Stimulated activated naive CD8-positive, alpha-beta T cell treated with anti-CD3 and anti-CD28 coated beads, Interleukin-15, Interleukin-2, amounts not matched to agents 100 ng/mL and 50 ng/mL, for 24 hours (primary cell): ENCODE results near the gene SPACA9.
A peak's percentile ranks its signal among the peaks of the same experiment; 100 is the strongest.

Source experiments
- H3K27ac Mint-ChIP-seq: one replicate; pipeline ENCODE4 v1.8.0; 2021; ENCODE audit warnings: mild to moderate bottlenecking, mixed read lengths
- H3K27me3 Mint-ChIP-seq: one replicate; pipeline ENCODE4 v1.8.0; 2021; ENCODE audit warnings: mixed read lengths
- H3K36me3 Mint-ChIP-seq: one replicate; pipeline ENCODE4 v1.8.0; 2021; ENCODE audit warnings: low read depth, mixed read lengths
- H3K4me1 Mint-ChIP-seq: one replicate; pipeline ENCODE4 v1.8.0; 2021; ENCODE audit warnings: low read depth, mixed read lengths
- H3K4me3 Mint-ChIP-seq: one replicate; pipeline ENCODE4 v1.8.0; 2021; ENCODE audit warnings: mild to moderate bottlenecking, mixed read lengths
- H3K9me3 Mint-ChIP-seq: one replicate; pipeline ENCODE4 v1.8.0; 2021; ENCODE audit warnings: mixed read lengths

The SPACA9 gene

DNA sequence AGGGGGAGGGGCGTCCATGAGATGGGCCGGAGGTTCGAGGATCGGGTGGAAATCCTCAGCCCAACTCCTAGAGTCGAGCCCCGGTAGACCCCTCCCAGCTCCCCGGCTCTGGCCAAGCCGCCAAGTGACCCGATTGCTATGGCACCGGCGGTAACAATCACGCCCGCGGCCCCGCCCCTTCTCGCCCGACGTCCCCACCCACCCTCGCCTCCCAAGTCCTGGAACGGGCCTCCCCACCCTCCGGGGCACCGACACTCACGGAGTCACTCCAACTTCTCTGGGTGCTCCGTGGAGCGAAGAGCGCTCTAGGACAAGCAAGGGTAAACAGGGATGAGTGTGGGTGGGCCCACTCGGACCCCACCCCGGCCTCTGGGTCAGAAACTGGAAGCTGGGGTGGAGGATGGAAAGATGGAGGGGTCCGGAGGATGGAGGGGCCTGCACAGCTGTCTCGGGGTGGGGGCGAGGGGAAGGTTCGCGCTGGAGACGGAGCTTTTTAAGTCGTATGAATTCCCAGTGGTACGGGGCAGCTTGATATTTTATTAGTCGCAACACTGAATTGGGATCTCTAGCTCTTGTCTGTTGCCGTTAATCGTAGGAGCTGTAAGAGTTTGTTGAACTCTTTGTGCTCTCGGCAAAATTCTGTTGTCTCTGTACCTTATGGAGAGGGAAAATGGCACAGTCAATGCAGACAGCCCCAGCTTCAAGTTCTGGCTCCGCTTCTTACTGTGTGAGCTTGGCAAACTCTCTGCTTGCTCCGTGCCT, at the start of gene SPACA9:
Gene SPACA9, plus strand, starts transcription at position 204 of the 762 bp plus-strand sequence. CDS start 5,050 bp downstream, outside the sequence.
- Mint-ChIP-seq H3K27me3 (no peaks in the 10 kb centered on the region), H3K4me3 (peak within 1 kb of the TSS; percentile 79), H3K9me3 (no peaks in the 10 kb centered on the region), H3K4me1 (peaks cover 21% of the 10 kb centered on the region), H3K36me3 (no peaks in the 10 kb centered on the region), H3K27ac (peak within 1 kb of the TSS; percentile 65)

DNA sequence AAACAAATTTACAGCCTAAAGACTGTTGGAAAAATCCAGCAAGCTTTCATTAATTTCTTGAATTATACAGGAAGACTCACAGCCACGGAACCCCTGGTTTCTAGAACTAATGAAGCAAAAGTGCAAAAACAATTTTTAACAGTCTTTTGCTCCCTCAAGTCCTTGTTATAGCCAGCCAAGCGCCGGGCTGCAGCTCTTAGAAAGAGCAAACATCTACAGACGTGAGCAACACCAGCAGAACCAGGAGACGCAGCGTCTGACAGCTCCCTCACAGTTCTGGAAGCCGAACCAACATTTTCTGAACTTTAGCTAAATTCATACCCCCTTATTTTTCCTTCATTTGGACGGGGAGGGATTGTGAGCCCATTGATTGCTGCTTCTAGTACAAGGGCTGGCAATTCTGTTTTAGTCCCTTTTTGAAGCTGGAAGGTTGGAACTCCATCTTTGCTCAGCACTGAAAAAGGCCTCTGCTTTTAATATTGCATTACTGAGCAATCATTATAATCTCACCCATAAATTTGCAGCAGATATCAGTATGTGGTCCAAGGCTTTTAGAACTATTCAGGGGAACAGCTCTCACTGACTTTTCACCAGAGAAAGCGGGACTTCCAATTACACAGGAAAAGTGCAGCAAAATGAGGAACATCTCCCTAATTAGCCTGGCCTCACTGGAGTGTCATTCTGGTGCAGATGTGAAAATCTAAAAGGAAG, 46.4 kb upstream of the SPACA9 start:
- Mint-ChIP-seq H3K36me3 (no peaks in the 10 kb centered on the region), H3K27me3 (peaks cover 10% of the 10 kb centered on the region), H3K9me3 (no peaks in the 10 kb centered on the region), H3K4me1 (no peaks in the 10 kb centered on the region), H3K4me3 (no peak overlapping the region), H3K27ac (no peak overlapping the region)

DNA sequence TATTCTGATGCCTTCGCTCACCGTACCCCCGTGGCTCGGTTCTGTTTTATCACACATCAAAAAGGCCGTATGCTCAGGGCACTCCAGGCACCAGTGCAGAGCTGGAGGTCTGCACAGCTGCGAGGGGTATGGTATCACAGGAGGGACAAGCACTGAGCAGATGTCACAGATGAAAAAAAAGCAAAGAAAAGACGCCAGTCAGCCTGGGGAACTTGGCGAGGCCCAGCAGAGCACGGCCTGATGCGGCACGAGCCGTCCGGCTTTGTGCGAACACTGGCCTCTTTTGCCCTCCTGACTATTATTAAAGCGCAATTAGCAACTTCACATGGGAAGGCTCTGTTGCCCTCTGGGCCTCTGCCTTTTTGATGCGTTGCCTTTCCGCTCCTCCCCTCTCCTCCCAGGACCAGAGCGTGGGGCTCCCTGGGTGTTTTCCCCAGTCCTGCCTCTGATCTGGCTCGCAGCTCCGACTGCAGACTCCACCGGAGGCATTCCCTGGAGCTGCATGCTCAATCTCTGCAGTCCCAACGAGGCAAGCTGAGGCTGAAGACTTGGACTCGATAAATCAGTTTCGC, 45.1 kb upstream of the SPACA9 start:
- Mint-ChIP-seq H3K27ac (no peak overlapping the region), H3K9me3 (no peaks in the 10 kb centered on the region), H3K4me3 (no peak overlapping the region), H3K4me1 (no peaks in the 10 kb centered on the region), H3K36me3 (no peaks in the 10 kb centered on the region), H3K27me3 (peaks cover 4% of the 10 kb centered on the region)

DNA sequence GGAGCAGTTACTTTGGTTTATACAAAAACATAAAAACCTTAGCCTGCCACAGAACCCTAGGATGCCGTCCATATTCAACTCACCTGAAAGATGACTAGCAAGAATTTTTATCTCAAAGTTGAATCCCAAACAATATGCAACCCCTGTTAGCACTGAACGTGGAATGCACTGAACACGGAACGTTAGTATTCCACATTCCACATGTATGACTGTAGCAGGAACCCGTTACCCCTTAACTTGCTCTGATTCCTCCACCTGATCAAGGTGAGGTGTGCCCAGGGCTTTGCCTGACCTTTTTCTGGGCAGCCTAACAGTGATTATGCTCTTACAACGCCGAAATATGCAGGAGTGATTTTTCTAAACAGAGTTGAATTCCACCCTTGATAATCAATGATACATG, 44.4 kb upstream of the SPACA9 start:
- Mint-ChIP-seq H3K4me1 (no peaks in the 10 kb centered on the region), H3K36me3 (no peaks in the 10 kb centered on the region), H3K4me3 (no peak overlapping the region), H3K27ac (no peak overlapping the region), H3K27me3 (peaks cover 4% of the 10 kb centered on the region), H3K9me3 (no peaks in the 10 kb centered on the region)

GRCh38 chr9:132837501-132838286, 41.0 kb upstream of the SPACA9 start:
- H3K27ac Mint-ChIP-seq, result no peak overlapping the region
- H3K4me1 Mint-ChIP-seq, result no peaks in the 10 kb centered on the region
- no peaks in the 10 kb centered on the region for H3K36me3 Mint-ChIP-seq
- H3K9me3 Mint-ChIP-seq, result no peaks in the 10 kb centered on the region
- H3K4me3 Mint-ChIP-seq, result no peak overlapping the region
- no peaks in the 10 kb centered on the region for H3K27me3 Mint-ChIP-seq

DNA sequence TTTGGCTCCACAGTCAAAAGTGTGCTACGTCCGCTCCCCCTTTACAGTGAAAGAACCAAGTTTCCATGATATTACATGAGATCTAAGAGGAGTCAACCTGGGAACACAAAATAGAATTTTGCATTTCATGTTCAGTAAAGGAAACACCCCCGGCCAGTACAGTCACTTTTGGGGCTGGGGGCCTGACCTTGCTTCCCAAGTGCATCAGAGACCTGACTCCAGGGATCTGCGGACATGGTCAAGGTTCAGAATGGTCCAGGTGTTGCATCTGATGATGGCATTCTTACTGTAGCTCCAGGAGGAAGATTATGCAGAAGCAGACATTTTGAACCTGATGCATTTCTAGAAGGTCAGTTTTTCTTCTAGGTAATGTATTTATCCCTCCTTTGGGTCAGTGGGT, 40.4 kb upstream of the SPACA9 start:
- no peaks in the 10 kb centered on the region for H3K27me3 Mint-ChIP-seq
- H3K36me3 Mint-ChIP-seq, result no peaks in the 10 kb centered on the region
- no peak overlapping the region for H3K27ac Mint-ChIP-seq
- H3K4me3 Mint-ChIP-seq, result no peak overlapping the region
- no peaks in the 10 kb centered on the region for H3K4me1 Mint-ChIP-seq
- H3K9me3 Mint-ChIP-seq, result no peaks in the 10 kb centered on the region

- H3K9me3 Mint-ChIP-seq, result no peaks in the 10 kb centered on the region
- no peaks in the 10 kb centered on the region for H3K27me3 Mint-ChIP-seq
- H3K4me1 Mint-ChIP-seq, result no peaks in the 10 kb centered on the region
- H3K36me3 Mint-ChIP-seq, result no peaks in the 10 kb centered on the region
- H3K4me3 Mint-ChIP-seq, result no peak overlapping the region
- no peak overlapping the region for H3K27ac Mint-ChIP-seq
These were observed 37.7 kb upstream of the SPACA9 start for GRCh38 chr9:132840980-132841379.

- Mint-ChIP-seq H3K4me3 (no peak overlapping the region), H3K4me1 (no peaks in the 10 kb centered on the region), H3K9me3 (no peaks in the 10 kb centered on the region), H3K36me3 (no peaks in the 10 kb centered on the region), H3K27ac (no peak overlapping the region), H3K27me3 (no peaks in the 10 kb centered on the region)
These were observed 36.3 kb upstream of the SPACA9 start for GRCh38 chr9:132842124-132843044.

DNA sequence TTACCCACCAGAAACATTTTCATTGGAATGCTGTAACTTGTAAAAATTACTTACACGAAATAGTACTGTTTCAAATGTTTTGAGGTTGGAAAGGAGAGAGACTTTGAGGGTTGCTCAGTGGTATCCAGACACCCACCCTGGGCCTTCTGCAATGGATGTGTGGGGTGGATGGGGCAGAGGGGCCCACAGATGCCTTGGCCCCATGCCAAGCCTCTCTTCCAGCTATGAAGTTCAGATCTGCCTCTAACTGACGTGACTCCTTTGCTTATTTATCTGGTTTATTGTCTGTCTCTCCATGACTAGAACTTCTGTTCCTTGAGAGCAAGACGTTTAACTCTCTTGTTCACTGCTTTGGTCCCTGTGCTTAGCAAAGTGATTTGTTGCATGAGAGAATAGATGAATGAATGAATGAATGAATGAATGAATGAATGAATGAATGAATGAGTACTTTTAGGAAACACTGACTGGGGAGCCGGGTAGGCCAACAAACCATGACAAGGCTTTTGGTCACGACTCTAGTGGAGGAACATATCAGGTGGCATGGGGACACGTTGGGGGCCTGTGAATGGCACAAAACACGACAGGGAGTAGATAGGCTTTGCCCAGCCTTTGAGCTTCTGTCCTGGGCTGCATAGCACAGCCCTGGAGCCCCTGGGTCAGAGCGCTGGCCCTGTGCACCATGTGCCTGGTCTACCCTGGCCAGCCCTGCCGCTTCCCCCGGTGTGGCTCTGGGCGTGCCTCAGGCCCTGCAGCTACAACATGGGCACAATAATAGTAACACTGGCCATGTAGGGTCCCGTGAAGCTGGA, 32.4 kb upstream of the SPACA9 start:
- no peaks in the 10 kb centered on the region for H3K9me3 Mint-ChIP-seq
- no peaks in the 10 kb centered on the region for H3K27me3 Mint-ChIP-seq
- peaks cover 15% of the 10 kb centered on the region for H3K4me1 Mint-ChIP-seq
- H3K4me3 Mint-ChIP-seq, result no peak overlapping the region
- H3K36me3 Mint-ChIP-seq, result no peaks in the 10 kb centered on the region
- H3K27ac Mint-ChIP-seq, result no peak overlapping the region

DNA sequence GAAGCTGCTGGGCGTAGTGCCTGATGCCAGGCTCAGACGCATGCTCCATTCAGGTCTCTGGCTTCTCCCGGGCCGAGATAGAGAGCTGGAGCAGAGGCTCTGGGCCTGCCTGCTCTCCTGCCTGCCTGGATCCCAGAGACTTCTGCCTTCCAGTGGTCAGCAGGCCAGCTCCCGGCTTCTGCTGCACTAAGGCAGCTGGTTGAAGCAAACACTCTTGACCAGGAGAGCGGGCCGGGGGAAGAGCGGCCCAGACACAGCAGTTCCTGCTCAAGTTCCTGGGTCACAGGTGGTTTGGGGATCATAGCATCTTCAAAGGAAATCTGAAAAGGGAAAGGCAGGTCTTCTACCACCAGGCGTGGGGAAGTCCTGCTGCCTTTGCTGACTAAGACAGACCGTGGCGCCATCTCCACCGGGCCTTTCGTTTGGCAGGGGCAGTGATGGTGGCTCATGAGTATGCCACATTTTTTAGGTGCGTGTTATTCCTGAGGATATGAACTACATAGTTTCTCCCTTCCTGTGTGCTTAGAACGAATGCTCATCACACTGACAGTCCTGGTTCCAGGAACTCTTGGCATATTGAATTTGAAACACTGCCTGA, 31.7 kb upstream of the SPACA9 start:
- Mint-ChIP-seq H3K27ac (no peak overlapping the region), H3K4me3 (no peak overlapping the region), H3K27me3 (no peaks in the 10 kb centered on the region), H3K36me3 (no peaks in the 10 kb centered on the region), H3K9me3 (no peaks in the 10 kb centered on the region), H3K4me1 (peaks cover 18% of the 10 kb centered on the region)

DNA sequence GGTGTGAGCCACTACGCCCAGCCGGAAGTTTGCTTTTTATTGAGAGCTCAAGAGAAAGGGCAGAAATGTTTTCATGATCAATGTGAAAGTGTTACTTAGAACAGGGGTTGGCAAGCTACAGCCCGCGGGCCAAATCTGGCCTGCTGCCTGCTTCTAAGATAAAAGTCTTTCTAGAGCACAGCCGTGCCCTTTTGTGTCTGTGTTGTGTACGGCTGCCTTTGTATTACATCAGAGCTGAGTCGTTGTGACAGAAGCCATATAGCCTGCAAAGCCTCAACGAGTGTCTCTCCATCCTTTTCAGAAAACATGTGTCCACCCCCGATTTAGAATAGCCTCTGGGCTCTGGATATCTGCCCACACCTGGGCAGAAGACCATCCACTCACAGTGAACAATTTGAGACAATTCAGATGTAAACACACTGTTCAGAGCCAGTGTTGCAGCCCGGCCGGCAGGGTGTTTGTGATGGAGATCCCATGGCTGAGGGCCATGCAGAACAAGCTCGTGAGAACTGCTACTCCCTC, 29.5 kb upstream of the SPACA9 start:
- H3K27ac Mint-ChIP-seq, result no peak overlapping the region
- H3K9me3 Mint-ChIP-seq, result no peaks in the 10 kb centered on the region
- peaks cover 18% of the 10 kb centered on the region for H3K4me1 Mint-ChIP-seq
- H3K36me3 Mint-ChIP-seq, result no peaks in the 10 kb centered on the region
- no peak overlapping the region for H3K4me3 Mint-ChIP-seq
- no peaks in the 10 kb centered on the region for H3K27me3 Mint-ChIP-seq

DNA sequence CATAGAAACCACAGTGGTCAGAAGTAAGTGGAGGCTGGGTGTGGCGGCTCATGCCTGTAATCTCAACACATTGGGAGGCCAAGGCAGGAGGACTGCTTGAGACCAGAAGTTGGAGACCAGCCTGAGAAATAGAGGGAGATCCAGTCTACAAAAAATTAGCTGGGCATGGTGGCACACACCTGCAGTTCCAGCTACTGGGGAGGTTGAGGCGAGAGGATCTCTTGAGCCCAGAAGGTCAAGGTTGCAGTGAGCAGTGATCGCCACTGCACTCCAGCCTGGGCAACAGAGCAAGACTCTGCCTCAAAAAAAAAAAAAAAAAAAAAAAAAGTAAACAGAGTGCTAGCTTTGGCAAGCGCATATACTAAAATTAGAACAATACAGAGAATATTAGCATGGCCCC, 25.2 kb upstream of the SPACA9 start:
- Mint-ChIP-seq H3K36me3 (no peaks in the 10 kb centered on the region), H3K9me3 (no peaks in the 10 kb centered on the region), H3K27me3 (no peaks in the 10 kb centered on the region), H3K4me3 (no peak overlapping the region), H3K4me1 (peaks cover 22% of the 10 kb centered on the region), H3K27ac (no peak overlapping the region)

DNA sequence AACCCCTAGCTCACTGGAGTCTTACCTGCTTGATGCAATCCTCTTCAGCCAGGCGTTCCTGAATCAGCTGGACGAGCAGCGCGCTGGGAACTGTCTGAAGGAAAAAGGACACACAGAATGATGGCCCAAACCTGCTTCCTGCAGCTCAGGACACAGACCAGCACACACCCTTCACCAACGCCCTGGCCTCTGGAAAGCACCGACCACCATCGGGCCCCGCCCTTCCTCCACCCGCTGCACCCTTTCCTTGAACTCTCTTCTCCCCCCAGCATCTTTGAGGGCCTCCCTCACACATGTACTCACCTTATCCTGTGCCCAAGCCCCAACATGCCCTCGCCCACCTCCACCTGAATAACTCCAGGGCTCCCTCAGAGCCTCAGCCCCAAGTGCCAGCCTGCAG, 23.9 kb upstream of the SPACA9 start:
- H3K27ac Mint-ChIP-seq, result no peak overlapping the region

More for the DNA sequence above, 23.9 kb upstream of the SPACA9 start:
- Mint-ChIP-seq H3K36me3 (no peaks in the 10 kb centered on the region), H3K9me3 (no peaks in the 10 kb centered on the region), H3K27me3 (no peaks in the 10 kb centered on the region), H3K4me3 (no peak overlapping the region), H3K4me1 (peaks cover 16% of the 10 kb centered on the region)
